RKO (cell line): ENCODE data around the gene LRTM2.
A peak's percentile ranks its signal among the peaks of the same experiment; 100 is the strongest.

Experiments used
- DNase-seq: peaks from one replicate; pipeline ENCODE4 v3.0.0-alpha.2; 2016; ENCODE audit warnings: low spot score

The LRTM2 gene

GRCh38 chr12:1820191-1820895, at the start of gene LRTM2:
TSS of gene LRTM2 (plus strand) at chr12:1820565. CDS start at chr12:1828149, 7,584 bp downstream.
- DNase-seq: no peak

DNA sequence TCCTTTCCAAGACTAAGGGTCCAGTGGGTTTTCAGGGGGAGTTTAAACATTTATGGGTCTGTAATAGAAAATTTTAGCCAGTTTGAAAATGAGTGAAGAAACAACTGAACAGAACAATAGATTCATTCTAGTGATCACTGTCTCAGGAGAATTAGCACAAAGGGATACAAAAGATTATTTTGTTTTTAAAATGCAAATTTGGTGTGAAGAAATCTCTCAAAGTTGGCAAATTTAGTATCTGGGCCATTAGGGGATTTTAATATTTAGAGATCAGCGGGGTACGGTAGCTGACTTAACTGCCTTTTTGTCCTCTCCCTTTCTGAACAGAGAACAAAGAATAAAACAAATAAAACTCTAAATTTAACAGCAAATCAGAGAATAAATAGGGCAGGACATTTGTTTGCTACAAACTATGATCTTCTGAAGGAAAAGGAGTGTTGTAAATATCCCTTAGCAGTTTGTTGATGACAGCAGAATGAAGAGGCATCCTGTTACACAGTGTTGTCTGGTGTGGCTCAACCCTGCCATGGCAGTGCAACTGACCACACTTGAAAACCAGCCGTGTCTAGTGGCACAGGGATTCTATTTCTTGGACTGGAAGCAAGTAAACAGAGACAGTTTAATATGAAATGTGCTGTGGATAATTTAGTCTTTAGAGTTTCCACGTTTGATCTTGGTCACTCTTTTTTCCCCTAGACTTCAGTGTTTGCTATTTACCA, 46.3 kb upstream of the LRTM2 start:
- no peak for DNase-seq

GRCh38 chr12:1776170-1776921, 44.0 kb upstream of the LRTM2 start:
- peak; percentile 45 for DNase-seq

- peak; percentile 50 for DNase-seq
Measured at GRCh38 chr12:1777798-1778197, 42.6 kb upstream of the LRTM2 start.

GRCh38 chr12:1778911-1779310, 41.5 kb upstream of the LRTM2 start:
- no peak for DNase-seq

DNA sequence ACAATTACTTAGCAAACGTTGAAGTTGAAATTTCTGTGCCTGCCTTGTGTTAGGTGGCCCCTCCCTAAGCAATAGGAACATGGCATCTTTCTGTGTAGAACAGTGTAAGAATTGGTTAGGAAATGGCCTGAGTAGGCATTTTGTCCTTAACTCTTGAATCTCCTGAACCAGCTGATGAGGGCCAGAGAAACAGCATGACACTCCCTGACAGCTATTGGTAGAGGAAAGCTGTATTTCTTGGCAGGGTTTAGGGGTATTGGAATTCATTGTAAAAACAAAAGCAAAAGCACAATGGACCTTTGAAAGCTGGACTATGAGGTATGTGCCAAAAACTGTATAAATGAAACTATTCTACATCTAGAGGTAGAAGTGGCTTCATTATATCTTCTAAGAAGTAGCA, 40.6 kb upstream of the LRTM2 start:
- no peak for DNase-seq

DNA sequence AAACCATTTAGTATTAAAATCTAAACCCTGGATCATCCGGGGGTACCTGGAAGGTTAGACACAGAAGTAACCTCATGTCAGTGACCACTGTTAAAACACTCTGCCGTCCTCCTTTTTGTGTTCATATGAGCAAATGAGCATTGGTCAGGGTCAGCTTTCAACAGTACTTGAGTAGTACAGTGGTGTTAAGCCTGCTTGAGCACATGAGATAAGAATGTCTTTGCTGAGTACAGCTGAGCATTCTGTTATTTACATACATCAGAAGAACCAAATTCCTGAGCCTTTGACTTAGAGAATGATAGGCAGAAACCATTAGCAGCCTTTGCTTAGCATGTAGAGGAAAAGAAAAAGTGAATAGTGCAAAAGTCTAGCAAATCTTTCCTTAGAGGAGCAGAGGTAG, 38.6 kb upstream of the LRTM2 start:
- DNase-seq: no peak

DNA sequence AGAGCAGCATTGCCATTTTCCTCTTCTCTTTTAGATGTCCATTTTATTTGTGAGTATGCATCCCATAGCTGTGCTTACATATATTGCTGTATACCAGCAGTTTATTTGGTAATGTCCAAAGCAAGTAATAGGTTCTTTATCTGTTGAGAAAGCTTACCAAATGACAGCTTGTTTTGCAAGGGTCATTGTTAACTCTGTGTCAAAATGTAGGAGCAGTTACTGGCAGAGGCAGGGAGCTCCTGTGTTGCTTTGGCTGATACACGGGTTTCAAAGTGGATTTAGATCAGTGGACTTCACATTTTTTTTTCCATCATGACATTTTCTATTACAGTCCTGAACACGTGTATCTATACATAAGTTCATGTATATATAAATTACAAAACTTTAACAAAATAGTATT, 38.1 kb upstream of the LRTM2 start:
- DNase-seq: no peak

GRCh38 chr12:1787714-1788113, 32.7 kb upstream of the LRTM2 start:
- DNase-seq: no peak

GRCh38 chr12:1790444-1790843, 29.9 kb upstream of the LRTM2 start:
- no peak for DNase-seq

DNA sequence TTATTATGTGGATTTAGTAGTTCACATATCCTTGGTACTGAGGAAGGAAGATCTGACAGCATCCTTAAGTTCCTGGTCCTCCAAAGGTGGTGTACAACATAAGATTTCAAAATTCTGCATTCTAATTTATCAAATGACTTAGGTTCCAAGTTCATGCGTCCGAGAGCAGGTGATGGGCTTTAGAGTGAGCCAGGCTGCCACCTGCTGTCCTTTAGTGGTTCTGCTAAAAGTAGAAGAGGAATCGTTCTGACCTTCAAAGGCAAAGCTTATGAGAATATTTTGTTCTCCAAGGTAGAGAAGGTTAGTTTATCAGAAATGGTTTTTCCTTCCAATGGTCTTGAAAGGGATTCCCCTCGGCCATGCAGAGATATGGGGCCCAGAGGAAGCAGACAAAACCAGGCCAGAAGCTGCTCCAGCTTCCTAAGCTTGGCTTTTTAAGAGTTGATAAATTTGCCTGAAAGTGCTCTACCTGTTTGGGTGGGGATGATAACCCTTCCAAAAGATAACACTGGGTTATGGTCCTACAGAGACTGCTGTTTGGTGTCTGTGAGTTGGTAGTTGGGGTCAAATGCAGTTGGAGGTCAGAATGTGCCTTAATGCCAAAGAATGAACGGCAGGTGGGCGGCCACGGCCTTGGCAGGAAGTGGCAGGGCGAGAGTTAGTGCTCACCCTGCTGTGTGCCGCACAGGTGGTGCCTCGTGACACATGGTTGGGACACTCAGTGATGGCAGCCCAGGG, 29.1 kb upstream of the LRTM2 start:
- DNase-seq: peak; percentile 75

DNA sequence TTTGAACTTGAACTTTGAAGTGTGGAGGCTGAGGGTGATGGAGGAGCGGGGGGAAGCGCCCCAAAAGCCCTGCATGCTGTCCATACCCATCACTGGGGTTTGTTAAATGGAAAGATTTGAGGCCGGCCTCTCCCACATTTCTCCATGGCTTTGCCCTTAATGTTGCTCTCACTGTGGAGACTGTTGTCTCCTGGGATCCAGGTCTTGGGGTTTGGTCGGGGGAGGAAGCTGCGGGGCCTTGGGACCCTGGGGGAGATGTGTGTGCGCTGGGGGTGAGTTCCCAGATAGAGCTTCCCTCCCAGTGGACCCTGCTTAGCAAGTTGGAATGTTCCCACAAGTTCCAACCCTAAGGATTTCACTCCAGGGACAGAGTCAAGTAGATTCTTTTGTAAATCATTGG, 28.0 kb upstream of the LRTM2 start:
- no peak for DNase-seq

DNA sequence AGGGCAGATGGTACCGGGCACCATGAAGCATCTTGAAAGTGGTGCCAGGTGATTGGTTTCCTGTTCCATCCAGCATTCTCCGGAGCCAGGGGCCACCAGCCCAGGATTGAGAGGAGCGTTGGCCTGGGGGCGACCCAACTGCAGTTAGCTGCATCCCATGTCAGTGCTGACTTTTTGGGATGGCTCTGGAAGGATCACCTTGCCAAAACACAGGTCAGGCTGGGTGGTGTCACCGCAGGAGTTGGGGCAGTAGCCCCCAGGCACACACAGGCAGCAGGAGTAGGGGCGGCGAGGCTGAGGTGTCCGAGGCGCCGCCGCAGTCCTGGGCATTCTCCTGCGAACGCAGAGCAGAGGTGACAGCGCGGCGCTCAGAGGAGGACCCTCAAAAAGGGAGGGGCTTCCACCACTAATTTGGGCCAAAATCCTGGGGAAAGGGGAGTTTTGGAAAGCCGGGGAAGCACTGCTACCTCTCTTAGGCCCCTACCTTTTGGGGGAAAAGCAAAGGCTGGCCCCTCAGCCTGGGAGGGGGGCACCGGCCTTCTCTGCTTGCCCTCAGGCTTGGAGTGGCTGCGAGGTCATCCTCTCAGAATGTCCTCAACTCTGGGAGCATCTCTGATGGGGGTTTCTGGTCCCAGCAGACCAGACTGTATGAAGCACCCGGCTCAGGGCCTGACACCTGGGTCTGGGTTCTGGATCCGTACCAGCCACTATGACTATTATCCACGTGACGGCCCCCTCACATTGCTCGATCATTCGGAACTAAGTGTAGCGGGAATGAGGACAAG, 26.7 kb upstream of the LRTM2 start:
- DNase-seq: no peak

- no peak for DNase-seq
Measured at GRCh38 chr12:1794440-1795090, 25.8 kb upstream of the LRTM2 start.

DNA sequence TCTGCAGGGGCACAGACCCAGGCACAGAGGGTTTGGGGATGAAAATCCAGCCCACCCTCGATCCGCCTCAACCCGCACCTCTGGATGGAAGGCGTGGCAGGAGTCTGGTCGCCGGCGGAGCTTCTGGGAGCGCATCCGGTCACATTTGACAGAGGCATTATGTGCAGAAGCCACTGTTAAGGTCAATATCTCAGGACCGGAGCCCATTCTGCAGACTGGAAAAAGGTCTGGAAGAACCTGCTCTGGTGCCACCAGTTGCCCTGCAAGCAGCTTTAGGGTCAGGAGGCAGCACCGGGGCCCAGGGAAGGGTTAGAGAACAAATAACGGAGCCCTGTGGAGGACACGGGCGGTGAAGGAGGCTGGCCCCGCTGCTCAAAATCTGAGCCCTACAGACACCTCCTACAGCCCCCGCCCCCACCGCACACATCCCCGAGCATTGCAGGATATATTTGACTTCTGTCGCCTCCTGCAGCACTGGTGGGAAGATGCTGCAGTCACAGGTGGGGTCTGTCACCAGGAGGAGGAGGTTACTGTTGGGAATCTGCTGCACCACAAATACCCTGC, 25.1 kb upstream of the LRTM2 start:
- DNase-seq: no peak

GRCh38 chr12:1795785-1796514, 24.4 kb upstream of the LRTM2 start:
- DNase-seq: peak; percentile 83

GRCh38 chr12:1796515-1797010, 23.8 kb upstream of the LRTM2 start:
- DNase-seq: no peak

- DNase-seq: no peak
Measured at GRCh38 chr12:1797011-1797901, 23.1 kb upstream of the LRTM2 start.
